GM20431 (cell line): ENCODE data around the gene FAM81A.
"Not testable (repeated sequence)": the region's sequence is repeated elsewhere in the genome, so short reads cannot be mapped to it uniquely, and the experiment has no call there.

Experiments used
- in situ Hi-C: fragments of 300-500 bp; cut with MseI, MboI; formaldehyde crosslinking; loops from one replicate; pipeline ENCODE4 v1.15.0; 2020; ENCODE audit warnings: low sequenced_read_pairs; ENCODE audit not compliant: unreplicated experiment

FAM81A gene

DNA sequence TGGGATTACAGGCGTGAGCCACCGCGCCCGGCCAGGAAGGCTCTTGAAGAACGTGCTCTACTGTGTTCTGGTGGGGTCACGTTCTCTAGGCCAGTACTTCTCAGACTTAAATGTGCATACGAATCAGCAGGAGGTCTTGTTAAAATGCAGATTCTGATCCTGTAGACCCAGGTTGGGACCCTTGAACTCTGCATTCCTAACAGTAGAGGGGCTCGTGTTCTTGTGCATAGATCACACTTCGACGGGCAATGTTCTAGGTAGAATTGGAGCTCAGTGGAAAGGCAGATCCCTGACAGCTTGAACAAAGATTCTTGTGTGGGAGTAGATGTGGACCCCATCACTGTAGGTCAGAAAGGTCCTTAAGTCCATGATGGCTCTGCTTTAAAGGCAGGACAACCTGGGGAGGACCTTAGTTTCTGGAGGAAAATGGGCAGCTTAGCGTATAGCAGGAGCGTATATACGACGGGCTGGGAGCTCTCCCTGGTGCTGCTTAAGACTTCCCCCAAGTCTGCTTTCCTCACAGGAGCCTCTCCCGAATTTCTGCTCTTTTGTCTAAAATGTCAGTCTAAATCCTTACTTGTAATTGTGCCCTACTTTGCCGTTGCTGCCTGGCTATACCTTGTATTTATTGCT is 16.9 kb upstream of the FAM81A start:
- in situ Hi-C loops: no loop called here

DNA sequence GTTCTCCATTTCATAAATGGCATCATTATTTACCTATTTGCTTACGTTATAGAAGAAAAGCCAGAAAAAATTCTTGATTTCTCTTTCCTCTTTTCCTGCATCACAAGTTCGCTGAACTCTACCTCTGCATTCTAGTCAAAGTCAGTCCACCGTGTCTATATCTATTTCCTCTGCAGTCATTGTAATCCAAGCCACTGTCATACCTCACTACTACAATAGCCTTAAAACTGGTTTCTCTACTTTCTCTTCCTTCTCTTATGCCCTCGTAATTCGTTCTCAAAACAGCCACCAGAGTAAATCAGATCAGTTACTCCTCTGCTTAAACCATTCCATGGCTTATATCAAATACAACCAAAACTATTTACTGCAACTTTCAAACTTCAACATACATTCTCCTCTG is 13.4 kb upstream of the FAM81A start:
- in situ Hi-C loops: no loop called here

- in situ Hi-C loops: not testable (repeated sequence)
These were observed 9.1 kb upstream of the FAM81A start for GRCh38 chr15:59428898-59429297.

GRCh38 chr15:59432389-59432788 is 5.6 kb upstream of the FAM81A start:
- in situ Hi-C loops: no loop called here

DNA sequence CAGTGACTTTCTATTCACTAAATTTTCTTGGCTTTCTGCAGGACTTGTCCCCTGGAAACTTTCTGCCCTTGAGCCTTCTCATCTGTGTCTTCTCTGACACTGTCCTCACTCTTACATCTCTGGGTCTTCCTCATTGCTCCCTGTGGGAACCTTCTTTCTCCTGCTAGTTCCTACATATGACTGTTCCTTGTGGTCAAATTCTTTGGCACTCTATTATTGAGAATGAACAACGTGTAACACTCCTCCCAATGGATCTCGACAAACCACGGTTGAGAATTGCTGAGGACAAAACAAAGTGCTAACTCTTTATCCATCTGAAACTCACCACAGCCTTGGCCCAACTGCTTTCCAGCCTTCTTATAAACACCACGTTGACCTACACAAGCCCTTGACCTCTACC is 3.5 kb upstream of the FAM81A start:
- in situ Hi-C loops: no loop called here

GRCh38 chr15:59436774-59437141 is 1.2 kb upstream of the FAM81A start:
- in situ Hi-C loops: no loop called here

- in situ Hi-C loops: no loop called here
These were observed 707 bp upstream of the FAM81A start for GRCh38 chr15:59437142-59437816.

GRCh38 chr15:59438625-59439290 is 772 bp downstream of the FAM81A start:
- in situ Hi-C loops: no loop called here

DNA sequence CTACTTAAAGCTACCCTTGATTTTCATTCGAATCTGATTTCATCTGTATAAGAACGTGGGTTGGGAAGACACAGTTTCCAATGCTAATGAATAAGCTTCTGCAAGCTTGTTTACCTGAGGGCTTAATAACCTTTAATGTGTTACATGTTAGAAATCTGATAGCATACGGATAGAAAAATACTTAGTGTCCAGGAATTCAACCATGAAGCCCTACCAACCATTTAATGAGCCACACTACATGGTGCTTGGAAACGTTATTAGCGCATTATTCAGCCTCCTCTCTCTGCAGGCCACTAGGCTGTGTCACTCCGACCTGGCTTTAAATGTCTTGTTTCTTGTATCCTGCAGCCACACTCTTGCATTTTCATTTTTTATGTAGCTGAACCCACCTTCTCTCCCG is 1.6 kb downstream of the FAM81A start:
- in situ Hi-C loops: no loop called here

DNA sequence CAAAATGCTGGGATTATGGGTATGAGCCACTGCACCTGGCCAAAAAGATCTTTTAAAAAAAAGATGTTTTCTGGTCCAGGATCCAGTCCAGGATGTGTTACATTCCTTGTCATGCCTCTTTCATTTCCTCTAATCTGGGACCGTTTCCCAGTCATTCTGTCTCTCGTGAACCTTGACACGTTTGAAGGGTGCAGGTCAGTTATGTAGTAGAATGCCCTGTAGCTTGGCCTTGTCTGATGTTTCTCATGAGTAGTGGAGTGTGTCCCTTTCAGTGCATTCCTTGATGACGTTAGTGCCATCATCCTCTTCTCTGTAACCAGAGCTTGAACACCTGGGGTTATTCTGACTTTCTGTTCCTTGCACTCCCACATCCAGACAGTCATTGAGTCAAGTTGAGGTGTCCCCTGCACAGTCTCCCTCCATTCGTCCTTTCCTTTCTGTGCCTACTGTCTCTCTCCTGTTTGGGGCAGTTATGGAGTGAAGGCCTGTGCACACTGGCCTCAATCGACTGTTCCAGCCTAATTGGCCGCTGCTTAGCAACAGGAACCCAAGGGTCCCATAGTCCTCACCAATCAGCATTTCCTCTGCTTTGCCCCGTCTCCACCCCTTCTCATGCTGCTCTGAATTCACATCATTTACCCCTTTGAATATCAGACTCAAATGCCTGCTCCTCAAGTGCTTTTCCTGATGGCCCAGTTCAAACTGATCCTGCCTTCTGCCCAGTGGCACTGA is 5.5 kb downstream of the FAM81A start:
- in situ Hi-C loops: no loop called here

- in situ Hi-C loops: no loop called here
These were observed 6.3 kb downstream of the FAM81A start for GRCh38 chr15:59444081-59444835.

DNA sequence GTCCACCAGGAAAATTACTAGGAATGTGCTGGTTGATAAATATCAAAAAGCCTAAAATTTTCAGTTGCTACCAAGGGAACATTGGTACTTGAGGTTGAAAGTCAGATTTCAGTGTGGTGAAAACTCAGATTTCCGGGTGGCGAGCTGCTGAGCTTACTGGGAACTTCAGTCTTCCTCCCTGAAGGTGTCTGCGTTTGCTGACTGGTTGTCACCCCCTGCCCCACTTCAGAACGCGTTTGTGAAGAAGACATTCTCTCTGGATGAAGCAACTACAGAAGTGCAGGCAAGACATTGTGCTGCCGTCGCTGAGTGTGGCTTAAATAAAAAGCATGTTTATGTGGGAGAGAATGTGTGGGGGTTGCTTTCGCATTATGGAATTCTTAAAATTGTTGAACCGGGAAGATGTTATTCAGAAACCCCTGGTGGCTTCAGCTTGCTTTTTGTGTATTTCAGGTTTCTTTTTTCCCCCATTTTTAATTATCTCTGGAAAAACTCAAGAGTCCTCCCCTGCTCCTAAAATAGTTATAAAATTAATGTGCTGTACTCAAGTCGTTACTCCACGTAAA is 7.1 kb downstream of the FAM81A start:
- in situ Hi-C loops: no loop called here

DNA sequence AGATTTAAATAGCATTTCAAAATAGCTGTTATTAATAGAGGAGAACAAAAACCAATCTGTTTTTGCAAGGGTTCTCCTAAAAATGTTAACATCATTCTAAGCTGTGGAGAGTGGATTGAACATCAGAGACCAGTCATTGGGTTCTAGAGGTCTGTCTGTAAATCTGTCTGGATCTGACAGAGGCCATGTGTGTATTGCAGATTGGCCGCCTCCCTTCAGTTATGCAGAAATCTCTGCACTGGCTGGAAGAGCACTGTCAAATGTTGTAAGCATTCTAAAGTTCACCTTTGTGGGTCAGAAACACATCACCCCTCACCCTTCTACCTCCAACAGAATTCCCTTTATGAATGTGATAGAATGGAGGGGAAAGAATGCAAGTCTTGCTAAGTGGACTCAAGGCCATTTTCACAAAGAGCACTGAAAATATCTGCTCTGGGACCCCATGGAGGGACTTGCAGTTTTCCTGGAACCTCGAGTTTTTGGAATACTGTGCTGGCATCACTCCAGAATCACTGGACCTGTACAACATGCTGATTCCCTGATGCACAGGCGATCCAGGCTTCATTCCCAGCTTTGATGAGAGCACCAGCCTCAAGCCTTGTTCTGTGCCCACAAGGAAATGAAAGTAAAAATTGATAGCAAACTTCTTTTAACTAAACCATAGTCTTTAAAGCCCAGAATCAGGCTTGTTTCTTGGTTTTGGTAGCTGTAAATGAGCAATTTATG is 8.4 kb downstream of the FAM81A start:
- in situ Hi-C loops: no loop called here

GRCh38 chr15:59447367-59447766 is 9.4 kb downstream of the FAM81A start:
- in situ Hi-C loops: no loop called here

- in situ Hi-C loops: no loop called here
These were observed 10.9 kb downstream of the FAM81A start for GRCh38 chr15:59448871-59449270.

- in situ Hi-C loops: no loop called here
These were observed 15.7 kb downstream of the FAM81A start for GRCh38 chr15:59453474-59454215.

- in situ Hi-C loops: no loop called here
These were observed 18.1 kb downstream of the FAM81A start for GRCh38 chr15:59456114-59456513.

DNA sequence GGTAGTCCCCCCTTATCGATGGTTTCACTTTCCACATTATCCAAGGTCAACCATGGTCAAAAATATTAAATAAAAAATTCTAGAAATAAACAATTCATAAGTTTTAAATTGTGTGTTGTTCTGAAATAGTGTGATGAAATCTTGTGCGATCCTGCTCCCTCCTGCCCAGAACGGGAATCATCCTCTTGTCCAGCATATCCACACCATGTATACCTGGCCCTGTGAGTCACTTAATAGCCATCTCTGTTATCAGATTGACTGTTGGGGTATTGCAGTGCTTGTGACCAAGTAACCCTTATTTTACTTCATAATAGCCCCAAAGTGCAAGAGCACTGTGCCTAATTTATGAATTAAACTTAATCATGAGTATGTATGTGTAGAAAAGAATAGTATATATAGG is 19.1 kb downstream of the FAM81A start:
- in situ Hi-C loops: no loop called here

- in situ Hi-C loops: no loop called here
These were observed 23.5 kb downstream of the FAM81A start for GRCh38 chr15:59461521-59461920.
